HG03175 (cell line): Measurements from ENCODE around the gene DPH5.
"Not testable (repeated sequence)": the region's sequence is repeated elsewhere in the genome, so short reads cannot be mapped to it uniquely, and the experiment has no call there.

ENCODE experiments used
- ATAC-seq: cut with Tn5 transposase; IDR thresholded peaks from one replicate; pipeline ENCODE4 v1.9.1; 2021; ENCODE audit warnings: mild to moderate bottlenecking, moderate library complexity; ENCODE audit not compliant: unreplicated experiment

DPH5 gene

DNA sequence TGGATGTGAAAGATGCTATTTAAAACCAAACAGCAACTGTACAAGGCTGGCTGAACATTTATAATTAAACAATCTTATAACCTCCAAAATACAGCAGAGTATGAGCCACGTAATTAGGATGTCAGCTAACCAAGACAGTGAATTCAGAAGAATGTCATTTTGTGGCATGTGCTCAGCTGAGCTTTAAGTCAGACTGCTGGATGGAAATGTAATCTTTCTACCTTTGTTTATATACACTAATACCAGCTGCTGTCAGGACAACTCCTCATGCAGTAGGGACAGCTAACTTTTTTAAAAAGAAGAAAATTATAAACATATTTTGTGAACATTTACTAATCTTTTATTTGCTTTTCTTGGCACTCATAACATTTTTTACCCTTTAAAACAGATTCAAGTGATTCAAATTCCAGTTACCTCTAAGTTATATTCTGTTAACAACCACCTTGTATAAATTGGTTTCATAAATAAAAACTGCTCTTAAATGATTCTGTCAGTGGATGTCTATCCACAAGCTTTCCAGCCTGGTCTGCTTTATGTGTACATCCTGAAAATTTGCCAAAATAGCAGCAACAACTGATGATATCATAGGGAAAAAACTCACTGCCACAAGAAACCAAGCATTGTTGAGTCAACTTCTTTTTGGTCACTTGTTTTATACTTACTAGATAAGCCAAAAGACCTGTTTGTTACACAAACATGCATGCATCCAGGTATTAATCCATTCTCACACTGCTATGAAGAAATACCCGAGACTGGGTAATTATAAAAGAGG is 36.1 kb downstream of the DPH5 start:
- no peak for ATAC-seq

DNA sequence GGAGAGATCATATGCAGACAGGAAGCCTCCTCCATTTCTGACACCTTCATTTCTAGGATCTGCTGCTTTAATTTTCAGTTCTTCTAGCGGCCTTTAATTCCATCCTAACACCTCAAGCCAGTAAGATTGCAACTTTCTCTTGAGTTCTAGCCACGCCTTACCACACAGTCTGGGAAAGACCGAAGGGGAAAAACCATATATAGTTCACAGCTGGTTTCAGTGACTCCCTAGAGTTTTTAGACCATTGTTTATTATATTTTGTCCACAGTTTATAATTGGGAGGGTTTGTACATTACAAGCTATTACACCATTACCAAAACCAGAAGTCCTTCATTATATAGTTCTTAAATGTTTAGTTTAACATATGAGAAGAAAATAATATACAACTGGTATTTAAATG is 37.5 kb downstream of the DPH5 start:
- no peak for ATAC-seq

- no peak for ATAC-seq
These were observed 42.8 kb downstream of the DPH5 start for GRCh38 chr1:100982793-100983192.

DNA sequence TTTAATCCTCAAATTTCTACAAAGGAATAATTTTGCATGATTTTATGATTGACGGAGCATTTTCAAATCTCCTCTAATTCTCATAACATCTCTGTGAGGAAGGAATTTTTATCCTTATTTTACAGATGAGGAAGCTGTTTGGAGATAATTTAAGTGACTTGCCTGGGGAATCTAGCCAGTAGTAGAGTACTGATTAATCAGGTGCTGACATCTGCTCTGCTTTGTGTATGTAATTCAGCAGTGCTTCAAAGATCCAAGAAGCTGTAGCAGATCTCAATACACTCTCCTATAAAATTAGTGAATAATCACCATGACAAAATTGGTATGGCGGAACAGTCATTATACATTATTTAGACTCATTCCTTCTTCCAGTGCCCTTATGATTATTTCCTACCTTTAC is 46.0 kb downstream of the DPH5 start:
- ATAC-seq = no peak

DNA sequence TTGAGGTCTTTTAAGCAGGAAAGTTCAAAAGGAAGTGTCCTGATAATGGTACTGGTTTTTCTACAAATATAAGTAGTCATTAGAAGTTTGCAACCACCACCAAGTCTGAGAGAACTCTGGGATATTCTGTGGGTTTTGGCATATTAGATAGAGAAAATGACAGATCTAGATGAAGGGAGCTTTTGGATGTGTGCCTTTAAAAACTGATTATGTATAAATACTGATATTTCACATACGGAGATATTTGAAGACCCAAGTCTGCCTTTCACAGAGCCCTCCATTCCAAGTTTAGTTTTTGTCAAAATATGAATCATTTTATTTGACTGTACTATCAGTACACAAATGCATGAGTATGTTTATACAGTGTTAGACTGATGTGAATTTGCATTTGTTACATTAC is 48.6 kb downstream of the DPH5 start:
- ATAC-seq = no peak

DNA sequence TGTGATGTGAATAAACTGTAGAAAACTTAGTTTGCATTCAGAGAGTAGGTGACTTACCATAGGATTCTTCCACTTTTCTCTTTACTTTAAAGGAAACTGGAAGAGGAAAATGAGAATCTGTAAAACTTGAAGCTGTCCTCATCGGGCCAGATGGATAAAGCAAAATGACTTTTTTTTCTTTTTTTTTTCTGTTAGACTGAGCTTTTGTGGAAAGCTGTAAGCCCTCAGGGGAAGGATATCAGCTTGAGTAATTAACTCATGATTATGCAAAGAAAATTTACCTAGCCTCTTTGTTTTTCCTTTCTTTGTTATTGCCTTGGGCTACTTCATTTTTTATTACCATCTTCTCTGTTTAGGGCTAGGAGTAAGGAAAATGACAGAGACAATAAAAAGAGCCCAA is 53.4 kb downstream of the DPH5 start:
- ATAC-seq = no peak

- no peak for ATAC-seq
These were observed 54.6 kb downstream of the DPH5 start for GRCh38 chr1:100971021-100971420.

- ATAC-seq = no peak
These were observed 56.3 kb downstream of the DPH5 start for GRCh38 chr1:100969327-100969726.

GRCh38 chr1:100968621-100969020 is 57.0 kb downstream of the DPH5 start:
- ATAC-seq = no peak

DNA sequence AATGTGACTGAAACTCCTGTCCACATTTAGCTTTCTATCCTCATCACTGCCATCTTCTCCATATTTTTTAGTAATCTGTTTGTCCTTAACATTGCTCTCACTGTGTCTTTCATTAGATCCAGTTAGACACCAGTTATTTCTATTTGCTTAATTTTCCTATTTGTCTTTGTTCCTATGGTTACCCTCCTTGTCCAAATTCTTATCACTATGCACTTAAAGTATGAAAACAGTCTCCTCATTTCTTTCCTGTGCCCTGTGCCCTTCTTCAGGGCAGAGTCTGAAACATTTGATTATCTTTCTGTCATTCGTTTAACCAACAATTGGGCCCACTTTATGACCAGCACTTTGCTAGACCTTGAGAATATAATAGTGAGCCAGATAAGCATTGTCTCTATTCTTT is 65.5 kb downstream of the DPH5 start:
- ATAC-seq = no peak

DNA sequence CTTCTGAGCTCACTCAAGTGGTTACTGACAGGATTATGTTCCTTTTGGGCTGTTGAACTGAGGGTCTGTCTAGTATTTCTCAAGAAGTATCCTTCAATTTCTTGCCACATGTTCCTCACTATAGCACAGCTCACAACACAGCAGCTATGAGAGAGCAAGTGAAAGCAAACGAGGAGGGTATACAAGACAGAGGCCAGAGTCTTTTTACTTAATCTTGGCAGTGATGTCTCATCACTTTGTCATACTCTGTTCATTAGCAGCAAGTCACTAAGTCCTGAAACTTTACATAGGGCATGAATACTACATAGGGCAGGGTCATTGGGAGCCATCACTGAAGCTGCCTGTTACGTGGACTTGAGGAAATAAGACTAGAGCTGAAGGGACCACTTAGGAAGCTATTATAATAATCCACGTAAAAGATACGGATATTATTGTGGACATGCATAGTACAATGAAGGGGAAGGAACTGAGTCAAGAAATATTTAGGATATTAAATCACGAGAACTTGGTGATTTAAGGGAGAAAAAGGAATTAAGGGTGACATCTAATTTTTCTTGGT is 66.0 kb downstream of the DPH5 start:
- ATAC-seq = no peak

DNA sequence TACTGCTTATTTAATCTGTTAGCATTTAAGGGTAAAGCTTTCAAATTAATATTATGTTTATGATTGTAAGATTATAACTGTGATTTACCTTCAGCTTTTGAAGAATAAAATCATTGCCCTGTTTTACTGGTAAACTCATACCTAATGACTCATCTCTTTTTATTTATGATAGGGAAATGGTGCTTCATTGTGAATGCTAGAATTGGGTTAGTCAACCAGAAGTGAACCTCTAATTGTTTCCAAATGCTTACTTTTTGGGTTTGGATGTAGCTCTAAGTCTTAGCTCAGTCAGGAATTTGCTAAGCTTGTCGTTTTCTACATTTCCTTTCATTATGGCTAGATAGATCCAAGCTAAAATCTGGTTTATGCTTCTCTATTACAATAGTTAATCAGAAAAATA is 70.3 kb downstream of the DPH5 start:
- ATAC-seq = no peak

DNA sequence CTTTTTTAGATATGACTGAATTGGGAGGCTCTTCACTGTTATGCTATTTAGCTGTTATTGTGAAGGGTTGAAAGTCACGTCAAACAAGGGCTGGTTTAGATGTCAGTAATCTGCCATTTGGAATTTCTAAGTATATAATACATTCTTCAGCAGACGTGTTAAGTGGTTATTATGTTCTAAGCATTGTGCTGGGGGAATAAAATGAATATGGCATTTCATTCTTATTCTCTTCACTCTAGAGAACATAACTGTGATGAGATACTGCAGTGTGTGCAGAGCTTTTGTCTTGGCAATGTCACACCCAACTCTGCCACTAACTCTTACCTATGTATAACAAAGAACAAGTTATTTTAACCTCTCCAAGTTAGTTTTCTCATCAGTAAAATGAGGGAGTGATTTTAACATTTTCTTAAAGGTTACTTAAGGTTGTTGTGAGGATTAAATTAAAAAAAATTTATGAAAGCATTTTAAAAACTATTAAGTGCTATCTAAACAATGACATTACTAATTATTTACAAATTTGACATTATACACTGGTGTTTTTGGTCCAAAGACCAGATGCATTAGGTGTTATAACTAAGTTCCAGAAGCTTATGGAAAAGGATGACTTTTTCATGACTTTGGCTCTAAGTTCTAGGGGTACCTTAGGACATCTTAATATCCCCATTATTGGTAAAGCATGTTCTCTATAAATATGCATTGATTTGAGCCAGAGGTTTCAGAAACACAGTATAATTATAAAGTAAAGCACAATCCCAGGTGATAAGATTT is 71.4 kb downstream of the DPH5 start:
- ATAC-seq = no peak

GRCh38 chr1:100952970-100953369 is 72.6 kb downstream of the DPH5 start:
- ATAC-seq = not testable (repeated sequence)

DNA sequence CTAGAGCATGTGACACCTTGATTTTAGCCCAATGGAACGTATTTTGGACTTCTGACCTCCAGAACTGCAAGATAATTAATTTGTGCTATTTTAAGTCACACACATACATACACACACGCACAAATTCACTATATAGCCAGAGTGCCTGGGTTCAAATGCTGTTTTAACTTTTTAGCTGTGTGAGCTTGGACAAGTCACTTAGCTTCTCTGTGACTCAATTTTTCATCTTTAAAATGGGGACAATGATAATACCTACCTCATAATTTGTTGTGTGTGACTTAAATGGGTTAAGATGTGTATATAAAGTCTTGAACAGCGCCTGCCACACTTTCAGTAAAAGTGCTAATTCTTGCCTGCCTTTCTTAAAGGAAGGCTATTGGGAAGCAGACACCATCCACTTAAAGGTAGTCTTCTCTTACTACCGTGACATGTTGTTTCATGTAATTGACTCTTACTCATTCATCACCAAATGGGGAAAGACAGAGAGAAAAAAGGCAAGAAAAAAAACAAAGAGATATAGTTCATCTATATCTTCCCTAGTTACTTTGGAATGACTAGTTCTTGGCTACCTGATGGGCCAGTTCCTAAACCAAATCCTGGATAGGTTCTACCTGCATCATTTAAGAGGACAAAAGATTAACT is 73.4 kb downstream of the DPH5 start:
- no peak for ATAC-seq

GRCh38 chr1:100950781-100951180 is 74.8 kb downstream of the DPH5 start:
- ATAC-seq = no peak

GRCh38 chr1:100950337-100950736 is 75.2 kb downstream of the DPH5 start:
- no peak for ATAC-seq

- ATAC-seq = peak; percentile 89
These were observed 75.9 kb downstream of the DPH5 start for GRCh38 chr1:100949515-100950158.

DNA sequence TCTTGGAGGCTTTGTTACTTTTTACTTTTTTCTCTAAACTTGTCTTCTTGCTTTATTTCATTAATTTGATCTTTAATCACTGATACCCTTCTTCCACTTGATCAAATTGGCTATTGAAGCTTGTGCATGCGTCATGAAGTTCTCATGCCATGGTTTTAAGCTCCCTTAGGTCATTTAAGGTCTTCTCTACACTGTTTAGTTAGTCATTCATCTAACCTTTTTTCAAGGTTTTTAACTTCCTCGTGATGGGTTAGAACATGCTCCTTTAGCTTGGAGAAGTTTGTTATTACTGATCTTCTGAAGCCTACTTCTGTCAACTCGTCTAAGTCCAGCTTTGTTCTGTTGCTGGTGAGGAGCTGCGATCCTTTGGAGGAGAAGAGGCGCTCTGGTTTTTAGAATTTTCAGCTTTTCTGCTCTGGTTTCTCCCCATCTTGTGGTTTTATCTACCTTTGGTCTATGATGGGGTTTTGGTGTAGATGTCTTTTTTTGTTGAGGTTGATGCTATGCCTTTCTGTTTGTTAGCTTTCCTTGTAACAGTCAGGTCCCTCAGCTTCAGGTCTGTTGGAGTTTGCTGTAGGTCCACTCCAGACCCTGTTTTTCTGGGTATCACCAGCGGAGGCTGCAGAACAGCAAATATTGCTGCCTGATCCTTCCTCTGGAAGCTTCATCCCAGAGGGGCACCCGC is 76.7 kb downstream of the DPH5 start:
- ATAC-seq = not testable (repeated sequence)

DNA sequence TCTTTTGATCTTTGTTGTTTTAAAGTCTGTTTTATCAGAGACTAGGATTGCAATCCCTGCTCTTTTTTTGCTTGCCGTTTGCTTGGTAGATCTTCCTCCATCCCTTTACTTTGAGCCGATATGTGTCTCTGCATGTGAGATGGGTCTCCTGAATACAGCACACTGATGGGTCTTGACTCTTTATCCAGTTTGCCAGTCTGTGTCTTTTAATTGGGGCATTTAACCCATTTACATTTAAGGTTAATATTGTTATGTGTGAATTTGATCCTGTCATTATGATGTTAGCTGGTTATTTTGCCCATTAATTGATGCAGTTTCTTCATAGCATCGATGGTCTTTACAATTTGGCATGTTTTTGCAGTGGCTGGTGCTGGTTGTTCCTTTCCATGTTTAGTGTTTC is 77.8 kb downstream of the DPH5 start:
- not testable (repeated sequence) for ATAC-seq
